ENCODE measurements around the gene NCAM1. TPM values are rescaled to one million over a fixed set of nuclear protein-coding genes. Genes with fewer than 3 reads are reported as not detected.

The NCAM1 gene
- total and polyA plus RNA-seq, 2 donors (not counting 1 experiment from before 2014, with no cell fraction given), result 0.17 to 2.6 TPM

GRCh38 chr11:112931703-112932102 lies 29.5 kb upstream of the NCAM1 start:
- no peak overlapping the region for H2AFZ ChIP-seq (ENCODE audit: low read length)

DNA sequence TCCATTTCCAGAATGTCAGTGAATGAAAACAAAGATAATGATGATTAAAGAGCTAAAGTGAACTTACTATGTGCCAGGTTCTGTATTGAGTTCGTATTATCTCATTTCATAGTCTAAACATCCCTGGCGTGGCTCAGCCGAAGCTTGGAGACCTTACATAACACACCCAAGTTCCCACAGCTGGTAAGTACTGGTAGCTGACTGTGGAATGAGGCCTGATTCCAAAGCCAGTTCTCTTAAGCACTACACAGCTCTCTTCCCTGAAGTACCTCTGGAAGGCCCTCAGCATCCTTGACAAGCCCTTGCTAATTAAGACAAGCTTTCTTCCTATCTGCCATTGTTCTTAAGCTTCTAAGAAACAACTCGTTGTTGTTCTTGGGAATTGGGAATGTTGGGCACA lies 28.6 kb upstream of the NCAM1 start:
- Histone ChIP-seq H2AFZ (ENCODE audit: low read length) (no peak overlapping the region), H4K20me1 (ENCODE audit: control insufficient read depth, extremely low read depth, insufficient read depth, low read length) (no peaks in the 10 kb centered on the region), H3K4me3 (replicated peaks in 1 of 4; ENCODE audit: control extremely low read depth in 1 of 4, insufficient read depth in 1 of 4, low read depth in 3 of 4, low read length in 4 of 4) (no peak overlapping the region), H3K4me1 (ENCODE audit: control insufficient read depth, extremely low read depth, insufficient read depth, low read length) (no peaks in the 10 kb centered on the region), H3K79me2 (ENCODE audit: control insufficient read depth, insufficient read depth, low read length) (no peaks in the 10 kb centered on the region), H3K27ac (ENCODE audit: insufficient read depth, low read length) (no peak overlapping the region), H3K9ac (ENCODE audit: insufficient read depth, low read length) (no peak overlapping the region), H3K4me2 (ENCODE audit: extremely low read depth, insufficient read depth, low read length) (no peak overlapping the region), H3K36me3 (ENCODE audit: control insufficient read depth, insufficient read depth, low read length) (no peaks in the 10 kb centered on the region), H3K27me3 (ENCODE audit: control insufficient read depth, insufficient read depth, low read length) (no peaks in the 10 kb centered on the region), H3K9me3 (ENCODE audit: control insufficient read depth, insufficient read depth, low read depth, low read length) (no peaks in the 10 kb centered on the region)
- no peak for DNase-seq (ENCODE audit: low read depth in 2 of 2)
- TF ChIP-seq CTCF (conservative IDR thresholded peaks at IDR 0.05 in 1 of 2, IDR thresholded peaks at IDR 0.05 in 1 of 2; ENCODE audit: low read depth in 1 of 2, low read length in 2 of 2) (no peak), EZH2 (IDR thresholded peaks at IDR 0.05; ENCODE audit: low read length, missing control alignments) (no peak)

More at GRCh38 chr11:112931703-112932102, 29.5 kb upstream of the NCAM1 start:
- TF ChIP-seq CTCF (conservative IDR thresholded peaks at IDR 0.05 in 1 of 2, IDR thresholded peaks at IDR 0.05 in 1 of 2; ENCODE audit: low read depth in 1 of 2, low read length in 2 of 2) (no peak), EZH2 (IDR thresholded peaks at IDR 0.05; ENCODE audit: low read length, missing control alignments) (no peak)
- no peaks in the 10 kb centered on the region for H3K79me2 ChIP-seq (ENCODE audit: control insufficient read depth, insufficient read depth, low read length)
- no peak for DNase-seq (ENCODE audit: low read depth in 2 of 2)
- no peak overlapping the region for H3K27ac ChIP-seq (ENCODE audit: insufficient read depth, low read length)
- H3K36me3 ChIP-seq (ENCODE audit: control insufficient read depth, insufficient read depth, low read length), result no peaks in the 10 kb centered on the region
- H3K27me3 ChIP-seq (ENCODE audit: control insufficient read depth, insufficient read depth, low read length), result no peaks in the 10 kb centered on the region
- H4K20me1 ChIP-seq (ENCODE audit: control insufficient read depth, extremely low read depth, insufficient read depth, low read length), result no peaks in the 10 kb centered on the region
- no peak overlapping the region for H3K4me3 ChIP-seq (replicated peaks in 1 of 4; ENCODE audit: control extremely low read depth in 1 of 4, insufficient read depth in 1 of 4, low read depth in 3 of 4, low read length in 4 of 4)
- no peak overlapping the region for H3K4me2 ChIP-seq (ENCODE audit: extremely low read depth, insufficient read depth, low read length)
- H3K9me3 ChIP-seq (ENCODE audit: control insufficient read depth, insufficient read depth, low read depth, low read length), result no peaks in the 10 kb centered on the region
- H3K9ac ChIP-seq (ENCODE audit: insufficient read depth, low read length), result no peak overlapping the region
- no peaks in the 10 kb centered on the region for H3K4me1 ChIP-seq (ENCODE audit: control insufficient read depth, extremely low read depth, insufficient read depth, low read length)

- H3K79me2 ChIP-seq (ENCODE audit: control insufficient read depth, insufficient read depth, low read length), result no peaks in the 10 kb centered on the region
- no peaks in the 10 kb centered on the region for H3K36me3 ChIP-seq (ENCODE audit: control insufficient read depth, insufficient read depth, low read length)
- no peaks in the 10 kb centered on the region for H4K20me1 ChIP-seq (ENCODE audit: control insufficient read depth, extremely low read depth, insufficient read depth, low read length)
- H3K4me1 ChIP-seq (ENCODE audit: control insufficient read depth, extremely low read depth, insufficient read depth, low read length), result no peaks in the 10 kb centered on the region
- DNase-seq (ENCODE audit: low read depth in 2 of 2), result no peak
- no peak overlapping the region for H2AFZ ChIP-seq (ENCODE audit: low read length)
- no peaks in the 10 kb centered on the region for H3K9me3 ChIP-seq (ENCODE audit: control insufficient read depth, insufficient read depth, low read depth, low read length)
- no peak overlapping the region for H3K9ac ChIP-seq (ENCODE audit: insufficient read depth, low read length)
- no peak overlapping the region for H3K4me2 ChIP-seq (ENCODE audit: extremely low read depth, insufficient read depth, low read length)
- no peak overlapping the region for H3K4me3 ChIP-seq (replicated peaks in 1 of 4; ENCODE audit: control extremely low read depth in 1 of 4, insufficient read depth in 1 of 4, low read depth in 3 of 4, low read length in 4 of 4)
- TF ChIP-seq CTCF (conservative IDR thresholded peaks at IDR 0.05 in 1 of 2, IDR thresholded peaks at IDR 0.05 in 1 of 2; ENCODE audit: low read depth in 1 of 2, low read length in 2 of 2) (no peak), EZH2 (IDR thresholded peaks at IDR 0.05; ENCODE audit: low read length, missing control alignments) (no peak)
- no peaks in the 10 kb centered on the region for H3K27me3 ChIP-seq (ENCODE audit: control insufficient read depth, insufficient read depth, low read length)
- H3K27ac ChIP-seq (ENCODE audit: insufficient read depth, low read length), result no peak overlapping the region
Measured at GRCh38 chr11:112933970-112934369, 27.2 kb upstream of the NCAM1 start.

Measured in fibroblast of lung (primary cell).